Neutrophil (primary cell): ENCODE data around the gene VGF.

Experiments
- H3K27ac ChIP-seq: fragments of 200-600 bp; sonication (generic); 2 replicates; pipeline ENCODE4 v1.5.1; 2016; ENCODE audit warnings: mild to moderate bottlenecking, moderate library complexity
- H3K27me3 ChIP-seq: fragments of 200-600 bp; sonication (generic); 2 replicates; pipeline ENCODE4 v1.6.0; 2016; ENCODE audit warnings: mild to moderate bottlenecking
- H3K36me3 ChIP-seq: fragments of 200-600 bp; sonication (generic); 2 replicates; pipeline ENCODE4 v1.5.1; 2017
- H3K4me1 ChIP-seq, 2 experiments: fragments of 200-600 bp in 1 of 2; sonication (generic) in 1 of 2; 1 replicate in 1 of 2; 2 replicates in 1 of 2; pipeline versions ENCODE4 v1.5.1 to v1.6.1; 2013 to 2016; ENCODE audit warnings: low read depth in 1 of 2, low read length in 1 of 2, mild to moderate bottlenecking in 1 of 2, moderate library complexity in 1 of 2; ENCODE audit not compliant: control insufficient read depth in 1 of 2, insufficient read depth in 1 of 2
- H3K4me3 ChIP-seq, 2 experiments: fragments of 200-600 bp in 1 of 2; sonication (generic) in 1 of 2; 1 replicate in 1 of 2; 2 replicates in 1 of 2; pipeline ENCODE4 v1.5.1; 2013 to 2016; ENCODE audit warnings: low read depth in 1 of 2, low read length in 1 of 2, mild to moderate bottlenecking in 1 of 2, moderate library complexity in 1 of 2
- H3K9me3 ChIP-seq: fragments of 200-600 bp; sonication (generic); 2 replicates; pipeline ENCODE4 v1.5.1; 2016
- TF ChIP-seq, protein P1 (sequence below): fragments of 200-600 bp; sonication (generic); IDR thresholded peaks from 2 replicates; pipeline ENCODE4 v1.5.1; 2016; ENCODE audit warnings: antibody characterized with exemption

Gene VGF

GRCh38 chr7:101165075-101165957, at the start of gene VGF:
Gene VGF, minus strand, starts transcription at chr7:101165569. Its CDS starts 726 bp downstream, at chr7:101164843.
- TF ChIP-seq, protein P1, sequence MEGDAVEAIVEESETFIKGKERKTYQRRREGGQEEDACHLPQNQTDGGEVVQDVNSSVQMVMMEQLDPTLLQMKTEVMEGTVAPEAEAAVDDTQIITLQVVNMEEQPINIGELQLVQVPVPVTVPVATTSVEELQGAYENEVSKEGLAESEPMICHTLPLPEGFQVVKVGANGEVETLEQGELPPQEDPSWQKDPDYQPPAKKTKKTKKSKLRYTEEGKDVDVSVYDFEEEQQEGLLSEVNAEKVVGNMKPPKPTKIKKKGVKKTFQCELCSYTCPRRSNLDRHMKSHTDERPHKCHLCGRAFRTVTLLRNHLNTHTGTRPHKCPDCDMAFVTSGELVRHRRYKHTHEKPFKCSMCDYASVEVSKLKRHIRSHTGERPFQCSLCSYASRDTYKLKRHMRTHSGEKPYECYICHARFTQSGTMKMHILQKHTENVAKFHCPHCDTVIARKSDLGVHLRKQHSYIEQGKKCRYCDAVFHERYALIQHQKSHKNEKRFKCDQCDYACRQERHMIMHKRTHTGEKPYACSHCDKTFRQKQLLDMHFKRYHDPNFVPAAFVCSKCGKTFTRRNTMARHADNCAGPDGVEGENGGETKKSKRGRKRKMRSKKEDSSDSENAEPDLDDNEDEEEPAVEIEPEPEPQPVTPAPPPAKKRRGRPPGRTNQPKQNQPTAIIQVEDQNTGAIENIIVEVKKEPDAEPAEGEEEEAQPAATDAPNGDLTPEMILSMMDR = no peak
- Histone ChIP-seq H3K36me3 (no peaks in the 10 kb centered on the region), H3K27ac (peak within 1 kb of the TSS; percentile 10), H3K9me3 (no peaks in the 10 kb centered on the region), H3K27me3 (peaks cover 100% of the 10 kb centered on the region), H3K4me3 (peak within 1 kb of the TSS in 1 of 2 experiments; percentile 35), H3K4me1 (peaks cover 5 to 26% of the 10 kb centered on the region in 2 experiments)

DNA sequence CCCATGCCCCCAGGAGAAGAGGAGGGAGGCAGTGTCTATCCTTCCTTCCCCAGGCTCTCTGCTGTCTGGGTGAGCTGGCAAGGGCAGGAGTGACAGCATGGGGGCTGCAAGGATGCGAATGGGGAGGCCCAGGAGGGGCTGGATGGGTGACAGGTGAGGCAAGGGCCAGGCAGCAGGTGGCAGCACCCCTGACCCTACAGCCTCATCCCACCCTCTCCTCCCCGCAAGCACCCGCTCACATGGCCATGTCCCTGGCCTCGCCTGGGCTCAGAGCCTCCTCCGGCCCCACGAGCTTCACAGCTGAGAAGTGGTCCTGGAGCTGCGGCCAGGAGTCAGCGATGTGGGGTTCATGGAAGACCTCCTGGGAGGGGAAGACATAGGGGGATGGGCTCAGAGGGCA, 46.6 kb upstream of the VGF start:
- H3K4me1 ChIP-seq = peaks cover 8 to 10% of the 10 kb centered on the region in 2 experiments
- H3K9me3 ChIP-seq = no peaks in the 10 kb centered on the region
- no peak overlapping the region for H3K4me3 ChIP-seq
- TF ChIP-seq, protein P1 = no peak
- peaks cover 46% of the 10 kb centered on the region for H3K36me3 ChIP-seq
- no peaks in the 10 kb centered on the region for H3K27me3 ChIP-seq
- H3K27ac ChIP-seq = no peak overlapping the region

DNA sequence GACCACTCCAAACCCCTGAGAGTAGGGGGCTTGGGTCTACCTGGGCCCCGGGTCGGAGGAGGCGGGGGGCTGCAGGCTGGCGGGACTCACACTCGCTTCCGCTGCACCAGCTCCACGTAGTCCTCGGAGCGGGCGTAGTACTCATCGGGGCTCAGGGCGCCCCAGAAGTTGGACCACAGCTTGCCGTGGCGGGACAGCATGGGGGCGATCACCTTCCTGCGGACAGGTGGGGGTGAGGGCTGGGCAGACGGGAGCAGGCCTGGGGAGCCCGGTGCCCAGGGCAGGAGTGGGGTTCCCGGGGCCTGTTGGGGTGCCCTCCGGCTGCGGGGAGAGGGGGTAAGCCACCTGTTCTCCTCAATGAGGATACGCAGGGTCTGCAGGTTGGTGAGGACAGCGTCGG, 46.1 kb upstream of the VGF start:
- Histone ChIP-seq H3K27ac (no peak overlapping the region), H3K4me3 (no peak overlapping the region), H3K4me1 (peaks cover 3 to 4% of the 10 kb centered on the region in 2 experiments), H3K9me3 (no peaks in the 10 kb centered on the region), H3K27me3 (no peaks in the 10 kb centered on the region), H3K36me3 (peaks cover 51% of the 10 kb centered on the region)
- TF ChIP-seq, protein P1 = no peak

DNA sequence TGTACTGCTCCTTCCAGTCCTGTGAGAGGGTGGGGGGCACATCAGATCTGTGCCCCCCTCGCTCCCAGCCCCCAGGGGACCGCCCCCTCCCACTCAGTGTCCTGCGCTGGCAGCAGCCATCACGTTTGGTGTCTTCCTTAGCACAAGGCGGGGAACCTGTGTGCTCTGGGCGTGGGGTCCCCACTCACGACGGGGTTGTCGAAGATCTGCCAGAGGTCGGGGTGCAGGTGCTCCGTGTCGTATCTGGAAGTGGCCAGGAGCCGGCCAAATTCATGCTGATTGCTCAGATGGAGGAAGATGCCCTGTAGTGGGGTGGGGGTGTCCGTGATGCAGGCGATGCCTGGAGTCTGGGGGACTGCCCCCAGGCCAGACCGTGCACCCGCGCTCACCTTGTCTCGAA, 44.8 kb upstream of the VGF start:
- Histone ChIP-seq H3K27ac (no peak overlapping the region), H3K4me1 (no peaks in the 10 kb centered on the region), H3K36me3 (peaks cover 58% of the 10 kb centered on the region), H3K9me3 (no peaks in the 10 kb centered on the region), H3K4me3 (no peak overlapping the region), H3K27me3 (no peaks in the 10 kb centered on the region)
- TF ChIP-seq, protein P1 = no peak

DNA sequence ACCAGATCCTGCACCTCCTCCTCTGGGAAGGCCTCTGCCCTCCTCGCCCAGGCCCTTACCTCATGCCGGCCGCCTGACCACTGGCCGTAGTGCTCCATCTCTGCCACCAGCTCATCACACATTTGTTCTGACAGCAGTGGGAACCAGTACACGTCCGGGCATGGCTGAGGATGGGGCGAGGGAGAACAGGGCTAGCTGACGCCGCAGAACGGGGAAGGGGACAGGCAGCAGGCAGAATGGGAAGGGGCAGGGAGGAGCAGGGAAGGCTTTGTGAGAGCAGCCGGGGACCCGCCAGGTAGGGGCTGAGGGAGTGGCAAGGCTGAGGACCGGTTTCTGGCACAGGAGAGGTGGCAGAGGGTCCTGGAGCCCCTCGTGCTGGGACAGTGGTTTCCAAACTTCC, 43.4 kb upstream of the VGF start:
- Histone ChIP-seq H3K4me3 (no peak overlapping the region), H3K27me3 (peaks cover 6% of the 10 kb centered on the region), H3K9me3 (no peaks in the 10 kb centered on the region), H3K27ac (no peak overlapping the region), H3K4me1 (peaks cover 8 to 10% of the 10 kb centered on the region in 2 experiments), H3K36me3 (peaks cover 56% of the 10 kb centered on the region)
- TF ChIP-seq, protein P1 = no peak
